Ovary (tissue), 9 donors: ENCODE results near the gene DCLRE1C. TPM values are rescaled to one million over a fixed set of nuclear protein-coding genes. Genes with fewer than 3 reads are reported as not detected.

ENCODE experiments used
- DNase-seq, 5 donors: peaks; one replicate each; pipeline ENCODE4 v3.0.0-alpha.2; 2019 to 2020
- H3K27ac ChIP-seq, 2 donors: fragments of 200-600 bp; one replicate each; pipeline versions ENCODE4 v1.5.1 to v1.8.0; 2019 to 2022
- H3K27me3 ChIP-seq: fragments of 200-600 bp; one replicate; pipeline ENCODE4 v1.8.0; 2022
- H3K36me3 ChIP-seq: fragments of 200-600 bp; sonication (generic); one replicate; pipeline ENCODE4 v1.5.1; 2019
- H3K4me1 ChIP-seq: one replicate; pipeline ENCODE4 v1.8.1; 2013; ENCODE audit warnings: mild to moderate bottlenecking, moderate library complexity; ENCODE audit not compliant: insufficient read depth
- H3K4me3 ChIP-seq: fragments of 200-600 bp; sonication (generic); one replicate; pipeline ENCODE4 v1.5.1; 2017
- H3K9me3 ChIP-seq, 2 donors: fragments of 200-600 bp in 1 of 2; sonication (generic) in 1 of 2; one replicate each; pipeline versions ENCODE4 v1.5.1 to v1.8.1; 2013 to 2019; ENCODE audit warnings: mild to moderate bottlenecking in 1 of 2, moderate library complexity in 1 of 2
- CTCF ChIP-seq, 3 donors: fragments of 450-650 bp in 2 of 3; fragments of 200-600 bp in 1 of 3; IDR thresholded peaks; one replicate each; pipeline versions ENCODE4 v1.5.1 to v1.8.0; 2016 to 2022; ENCODE audit warnings: antibody characterized with exemption in 3 of 3, mild to moderate bottlenecking in 1 of 3
- EP300 ChIP-seq: sonication (generic); formaldehyde crosslinking; IDR thresholded peaks from one replicate; pipeline ENCODE4 v1.6.1; 2017; ENCODE audit warnings: antibody characterized with exemption
- POLR2A ChIP-seq: fragments of 450-650 bp; IDR thresholded peaks from one replicate; pipeline ENCODE4 v1.6.1; 2017; ENCODE audit warnings: antibody characterized with exemption, mild to moderate bottlenecking, moderate library complexity
- WGBS, 3 donors: extraction: QIAGEN DNeasy Blood & Tissue Kit in 1 of 3; methylation state at CpG; one replicate each; pipeline versions ENCODE4 v1.1.5 to v1.1.7; 2013 to 2017; 5-methylcytosine and 5-hydroxymethylcytosine counted together
- intact Hi-C, 4 donors: fragments of 100-400 bp; cut with DNase I; formaldehyde crosslinking; loops; one replicate each; pipeline versions ENCODE4 v1.11.0 to v1.15.1; 2022 to 2023
- polyA plus RNA-seq, 2 donors: library from polyadenylated mRNA; stranded (reverse); fragments of 200-250 nt in 1 of 2; fragments of 350-450 nt in 1 of 2; fragmentation: Illumina TruSeq in 1 of 2; extraction: RNeasy Lipid Tissue Mini Kit (QIAGEN cat#74804) in 1 of 2; gene quantifications; one replicate each; pipeline ENCODE4 v1.2.3, GENCODE V29; 2013 to 2014
- total RNA-seq, 7 donors: library from RNA; depleted of rRNA in 2 of 7; stranded (reverse); fragments of >200 nt in 2 of 7; fragmentation: NEBNext Ultra II Directional in 3 of 7; extraction: Animal tissue kit (Norgen Biotek cat#: 25700) in 3 of 7; gene quantifications; one replicate each; pipeline versions ENCODE4 v1.1.0 to v1.2.4, GENCODE V29; 2016 to 2023
- donor health status: DM: no; HTN: no; CAD: no; lungs with moderate emphysema.
- donor health status: DM: no; HTN: no; CAD: no.
- donor health status: Bipolar disorder and iron deficiency.
- donor health status: DM: yes; HTN: yes; CAD: no.
- donor health status: DM: no; HTN: no; CAD: no.
- donor health status: DM: yes; HTN: yes; CAD: no.

DCLRE1C gene
- total and polyA plus RNA-seq, 9 donors, result 5.0 to 12.9 (median 8.8) TPM

- Histone ChIP-seq H3K27me3 (no peaks in the 10 kb centered on the region), H3K9me3 (no peaks in the 10 kb centered on the region), H3K4me1 (no peaks in the 10 kb centered on the region), H3K27ac (no peak overlapping the region), H3K4me3 (no peak overlapping the region), H3K36me3 (no peaks in the 10 kb centered on the region)
- WGBS, 3 donors, result 89 to 93% (median 92%) methylated on average over 1 of the region's 1 CpG
- TF ChIP-seq POLR2A (no peak), EP300 (no peak), CTCF (IDR thresholded peaks at IDR 0.05) (no peak)
- intact Hi-C loops, result no loop called here
- DNase-seq, result no peak
These were observed 98.4 kb downstream of the DCLRE1C start for GRCh38 chr10:14855453-14855852.

GRCh38 chr10:14852236-14852635, 101.7 kb downstream of the DCLRE1C start:
- no peak for DNase-seq
- no peaks in the 10 kb centered on the region for H3K4me1 ChIP-seq
- H3K36me3 ChIP-seq, result no peaks in the 10 kb centered on the region
- H3K4me3 ChIP-seq, result no peak overlapping the region
- TF ChIP-seq POLR2A (no peak), CTCF (IDR thresholded peaks at IDR 0.05) (no peak), EP300 (no peak)
- H3K9me3 ChIP-seq, result no peaks in the 10 kb centered on the region
- H3K27ac ChIP-seq, result no peak overlapping the region
- intact Hi-C loops, result no loop called here
- H3K27me3 ChIP-seq, result no peaks in the 10 kb centered on the region
- WGBS, 3 donors, result 36 to 69% (median 38%) methylated on average over 3 of the region's 3 CpGs

Other genes starting within 250 kb of the DCLRE1C start
- 10 to 100 TPM in 6 of 7 donors, 1 to 10 TPM in 1; 6.0 to 19.1 (median 15.0) TPM for gene FAM107B, start 179.2 kb downstream of the DCLRE1C start, total RNA-seq
- 10 to 100 TPM; 10.2 to 26.6 TPM for gene FAM107B, start 179.2 kb downstream of the DCLRE1C start, polyA plus RNA-seq
- 1 to 10 TPM; 1.5 to 6.0 (median 4.4) TPM for gene CDNF, start 116.1 kb downstream of the DCLRE1C start, total RNA-seq
- gene CDNF, start 116.1 kb downstream of the DCLRE1C start, polyA plus RNA-seq, result 1 to 10 TPM; 2.9 to 3.4 TPM
- 10 to 100 TPM in 4 of 7 donors, 1 to 10 TPM in 3; 7.7 to 13.6 (median 10.6) TPM for gene HSPA14, start 115.8 kb downstream of the DCLRE1C start, total RNA-seq
- gene HSPA14, start 115.8 kb downstream of the DCLRE1C start, polyA plus RNA-seq, result 1 to 10 TPM; 7.5 to 7.8 TPM
- gene MSANTD7, start 115.8 kb downstream of the DCLRE1C start, total RNA-seq, result 10 to 100 TPM in 3 of 7 donors, 1 to 10 TPM in 4; 9.2 to 15.1 (median 9.9) TPM
- 1 to 10 TPM; 6.7 to 9.3 TPM for gene MSANTD7, start 115.8 kb downstream of the DCLRE1C start, polyA plus RNA-seq
- gene SUV39H2, start 75.2 kb downstream of the DCLRE1C start, total RNA-seq, result 10 to 100 TPM in 3 of 7 donors, 1 to 10 TPM in 4; 3.7 to 16.4 (median 9.0) TPM
- gene SUV39H2, start 75.2 kb downstream of the DCLRE1C start, polyA plus RNA-seq, result 1 to 10 TPM; 3.0 to 5.0 TPM
- under 1 TPM in 1 of 7 donors, not detected in 6; 0.69 TPM for gene MEIG1, start 5.3 kb upstream of the DCLRE1C start, total RNA-seq
- under 1 TPM in 1 of 2 donors, not detected in 1; 0.67 TPM for gene MEIG1, start 5.3 kb upstream of the DCLRE1C start, polyA plus RNA-seq
- gene OLAH, start 89.8 kb upstream of the DCLRE1C start, total RNA-seq, result under 1 TPM in 1 of 7 donors, not detected in 6; 0.48 TPM
- gene OLAH, start 89.8 kb upstream of the DCLRE1C start, polyA plus RNA-seq, result under 1 TPM; 0.23 to 0.40 TPM
- 1 to 10 TPM in 1 of 7 donors, under 1 TPM in 5, not detected in 1; 0.17 to 1.7 (median 0.48) TPM for gene ACBD7, start 134.7 kb upstream of the DCLRE1C start, total RNA-seq
- gene ACBD7, start 134.7 kb upstream of the DCLRE1C start, polyA plus RNA-seq, result under 1 TPM; 0.08 to 0.55 TPM
- gene RPP38, start 143.3 kb upstream of the DCLRE1C start, total RNA-seq, result 10 to 100 TPM in 5 of 7 donors, 1 to 10 TPM in 2; 9.1 to 19.2 (median 11.9) TPM
- gene RPP38, start 143.3 kb upstream of the DCLRE1C start, polyA plus RNA-seq, result 10 to 100 TPM; 16.5 to 20.7 TPM
- gene NMT2, start 214.6 kb upstream of the DCLRE1C start, total RNA-seq, result 10 to 100 TPM; 11.5 to 30.3 (median 26.3) TPM
- 10 to 100 TPM; 13.9 to 25.8 TPM for gene NMT2, start 214.6 kb upstream of the DCLRE1C start, polyA plus RNA-seq